GM23248 (cell line): ENCODE data around the gene ALDH16A1.

ENCODE experiments used
- EZH2 ChIP-seq: fragments of 200-600 bp; sonication (generic); IDR thresholded peaks from 2 replicates; pipeline ENCODE4 v1.6.1; 2018; ENCODE audit warnings: antibody characterized with exemption, mild to moderate bottlenecking; ENCODE audit not compliant: insufficient read depth, poor library complexity, severe bottlenecking
- EZH2phosphoT487 ChIP-seq: fragments of 200-600 bp; sonication (generic); IDR thresholded peaks from 2 replicates; pipeline ENCODE4 v1.6.1; 2018; ENCODE audit warnings: antibody characterized with exemption, moderate library complexity, mild to moderate bottlenecking, low read depth; ENCODE audit not compliant: insufficient read depth

- TF ChIP-seq EZH2phosphoT487 (no peak), EZH2 (no peak)
These were observed 37.2 kb upstream of the ALDH16A1 start for GRCh38 chr19:49415810-49416200.
